ENCODE measurements around the gene GPR32. TPM values are rescaled to one million over a fixed set of nuclear protein-coding genes. Genes with fewer than 3 reads are reported as not detected.

Gene GPR32
- total and polyA plus RNA-seq, 10 of the 15 experiments (the other 5 are each of a cell fraction or from before 2014, with no cell fraction given) = not detected

GRCh38 chr19:50817941-50818858 lies 47.9 kb downstream of the GPR32 start (continued):
- TF ChIP-seq ESRRA (IDR thresholded peaks at IDR 0.05; ENCODE audit: low read length) (no peak), CHD2 (IDR thresholded peaks at IDR 0.05; ENCODE audit: borderline replicate concordance, low read depth, low read length) (no peak), GATAD2B (conservative IDR thresholded peaks at IDR 0.05; ENCODE audit: low read depth) (no peak; the same call in 1 of the 2 replicates), POU2F2 (IDR thresholded peaks at IDR 0.05; ENCODE audit: borderline replicate concordance, low read depth, low read length) (peak; percentile 42; the same call in 1 of the 3 replicates), IKZF1 (conservative IDR thresholded peaks at IDR 0.05) (0 out of 2 replicates have a peak, but pooled peaks have one; percentile 28), GABPA (IDR thresholded peaks at IDR 0.05; ENCODE audit: low read depth) (no peak), SMAD5 (IDR thresholded peaks at IDR 0.05; ENCODE audit: low read depth) (0 out of 2 replicates have a peak, but pooled peaks have one; percentile 25), E2F8 (IDR thresholded peaks at IDR 0.05; ENCODE audit: low read depth, partially characterized antibody) (no peak), ZZZ3 (IDR thresholded peaks at IDR 0.05; ENCODE audit: control insufficient read depth, insufficient read length, low read depth) (no peak), KLF5 (IDR thresholded peaks at IDR 0.05; ENCODE audit: partially characterized antibody) (no peak), ZSCAN29 (IDR thresholded peaks at IDR 0.05) (no peak), ZNF687 (IDR thresholded peaks at IDR 0.05) (no peak), STAT1 (conservative IDR thresholded peaks at IDR 0.05) (no peak), NR2C2 (IDR thresholded peaks at IDR 0.05; ENCODE audit: borderline replicate concordance, control insufficient read depth, insufficient read length, low read depth) (no peak), LARP7 (IDR thresholded peaks at IDR 0.05) (peak; percentile 69; the same call in 1 of the 2 replicates)
- TF ChIP-seq, protein P1, sequence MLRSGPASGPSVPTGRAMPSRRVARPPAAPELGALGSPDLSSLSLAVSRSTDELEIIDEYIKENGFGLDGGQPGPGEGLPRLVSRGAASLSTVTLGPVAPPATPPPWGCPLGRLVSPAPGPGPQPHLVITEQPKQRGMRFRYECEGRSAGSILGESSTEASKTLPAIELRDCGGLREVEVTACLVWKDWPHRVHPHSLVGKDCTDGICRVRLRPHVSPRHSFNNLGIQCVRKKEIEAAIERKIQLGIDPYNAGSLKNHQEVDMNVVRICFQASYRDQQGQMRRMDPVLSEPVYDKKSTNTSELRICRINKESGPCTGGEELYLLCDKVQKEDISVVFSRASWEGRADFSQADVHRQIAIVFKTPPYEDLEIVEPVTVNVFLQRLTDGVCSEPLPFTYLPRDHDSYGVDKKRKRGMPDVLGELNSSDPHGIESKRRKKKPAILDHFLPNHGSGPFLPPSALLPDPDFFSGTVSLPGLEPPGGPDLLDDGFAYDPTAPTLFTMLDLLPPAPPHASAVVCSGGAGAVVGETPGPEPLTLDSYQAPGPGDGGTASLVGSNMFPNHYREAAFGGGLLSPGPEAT (IDR thresholded peaks at IDR 0.05; ENCODE audit: low read depth) = no peak
- TF ChIP-seq, protein P2, sequence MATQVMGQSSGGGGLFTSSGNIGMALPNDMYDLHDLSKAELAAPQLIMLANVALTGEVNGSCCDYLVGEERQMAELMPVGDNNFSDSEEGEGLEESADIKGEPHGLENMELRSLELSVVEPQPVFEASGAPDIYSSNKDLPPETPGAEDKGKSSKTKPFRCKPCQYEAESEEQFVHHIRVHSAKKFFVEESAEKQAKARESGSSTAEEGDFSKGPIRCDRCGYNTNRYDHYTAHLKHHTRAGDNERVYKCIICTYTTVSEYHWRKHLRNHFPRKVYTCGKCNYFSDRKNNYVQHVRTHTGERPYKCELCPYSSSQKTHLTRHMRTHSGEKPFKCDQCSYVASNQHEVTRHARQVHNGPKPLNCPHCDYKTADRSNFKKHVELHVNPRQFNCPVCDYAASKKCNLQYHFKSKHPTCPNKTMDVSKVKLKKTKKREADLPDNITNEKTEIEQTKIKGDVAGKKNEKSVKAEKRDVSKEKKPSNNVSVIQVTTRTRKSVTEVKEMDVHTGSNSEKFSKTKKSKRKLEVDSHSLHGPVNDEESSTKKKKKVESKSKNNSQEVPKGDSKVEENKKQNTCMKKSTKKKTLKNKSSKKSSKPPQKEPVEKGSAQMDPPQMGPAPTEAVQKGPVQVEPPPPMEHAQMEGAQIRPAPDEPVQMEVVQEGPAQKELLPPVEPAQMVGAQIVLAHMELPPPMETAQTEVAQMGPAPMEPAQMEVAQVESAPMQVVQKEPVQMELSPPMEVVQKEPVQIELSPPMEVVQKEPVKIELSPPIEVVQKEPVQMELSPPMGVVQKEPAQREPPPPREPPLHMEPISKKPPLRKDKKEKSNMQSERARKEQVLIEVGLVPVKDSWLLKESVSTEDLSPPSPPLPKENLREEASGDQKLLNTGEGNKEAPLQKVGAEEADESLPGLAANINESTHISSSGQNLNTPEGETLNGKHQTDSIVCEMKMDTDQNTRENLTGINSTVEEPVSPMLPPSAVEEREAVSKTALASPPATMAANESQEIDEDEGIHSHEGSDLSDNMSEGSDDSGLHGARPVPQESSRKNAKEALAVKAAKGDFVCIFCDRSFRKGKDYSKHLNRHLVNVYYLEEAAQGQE (IDR thresholded peaks at IDR 0.05; ENCODE audit: low read depth, low read length) = no peak

All from GM12878 (cell line).